WTC11 (cell line): Measurements from ENCODE around the gene FER. TPM values are rescaled to one million over a fixed set of nuclear protein-coding genes. Genes with fewer than 3 reads are reported as not detected.
"Not testable (repeated sequence)": the region's sequence is repeated elsewhere in the genome, so short reads cannot be mapped to it uniquely, and the experiment has no call there.

Experiments used
- ATAC-seq: fragments of 200-7000 bp; cut with Tn5 transposase; 2 replicates; pipeline ENCODE4 v1.10.0; 2021; ENCODE audit warnings: mild to moderate bottlenecking, moderate library complexity
- CTCF ChIA-PET: fragments of 300-600 bp; sonication (Branson Sonifier 250); formaldehyde crosslinking; loops from one replicate; lab custom pipeline; 2021; ENCODE audit warnings: antibody characterized with exemption; lab: Charles Lee
- POLR2A ChIA-PET: fragments of 350-600 bp; sonication (Branson Sonifier 250); formaldehyde crosslinking; loops from one replicate; lab custom pipeline; 2021; ENCODE audit warnings: antibody characterized with exemption; lab: Charles Lee
- DNase-seq: peaks from one replicate; pipeline ENCODE4 v3.0.0; 2021; ENCODE audit warnings: low spot score
- H3K27ac Mint-ChIP-seq: 2 replicates; pipeline ENCODE4 v1.8.0; 2021; ENCODE audit warnings: mixed read lengths
- H3K27me3 Mint-ChIP-seq: 2 replicates; pipeline ENCODE4 v1.8.0; 2021; ENCODE audit warnings: low read depth, mild to moderate bottlenecking, moderate library complexity, mixed read lengths
- H3K36me3 Mint-ChIP-seq: 2 replicates; pipeline ENCODE4 v1.8.0; 2021; ENCODE audit warnings: mixed read lengths
- H3K4me1 Mint-ChIP-seq: 2 replicates; pipeline ENCODE4 v1.8.0; 2022; ENCODE audit warnings: mixed read lengths
- H3K4me3 Mint-ChIP-seq: 2 replicates; pipeline ENCODE4 v1.8.0; 2021; ENCODE audit warnings: mild to moderate bottlenecking, moderate library complexity, mixed read lengths
- H3K9me3 Mint-ChIP-seq: 2 replicates; pipeline ENCODE4 v1.8.0; 2021; ENCODE audit warnings: mixed read lengths
- NFE2L1 ChIP-seq: sonication (generic); formaldehyde crosslinking; IDR thresholded peaks from 2 replicates; pipeline ENCODE4 v1.8.1; 2023; ENCODE audit warnings: missing genetic modification reagents
- NR1H2 ChIP-seq: sonication (generic); formaldehyde crosslinking; IDR thresholded peaks from 2 replicates; pipeline ENCODE4 v1.9.0; 2021; ENCODE audit warnings: mild to moderate bottlenecking, moderate library complexity, missing genetic modification reagents
- SOX15 ChIP-seq: fragments of 250-450 bp; sonication (Bioruptor Pico); IDR thresholded peaks from 2 replicates; pipeline ENCODE4 v1.9.0; 2021; ENCODE audit warnings: mild to moderate bottlenecking
- TEAD4 ChIP-seq: sonication (generic); formaldehyde crosslinking; IDR thresholded peaks from 2 replicates; pipeline ENCODE4 v1.8.0; 2022; ENCODE audit warnings: mild to moderate bottlenecking, missing genetic modification reagents
- ZNF317 ChIP-seq: sonication (generic); formaldehyde crosslinking; IDR thresholded peaks from 2 replicates; pipeline ENCODE4 v1.8.1; 2023; ENCODE audit warnings: low read depth, mild to moderate bottlenecking, moderate library complexity, missing genetic modification reagents, borderline replicate concordance
- total RNA-seq: library from RNA; stranded (reverse); gene quantifications from 3 replicates; pipeline ENCODE4 v1.2.3, GENCODE V29; 2021
- TF ChIP-seq, protein P1 (sequence below): sonication (generic); formaldehyde crosslinking; conservative IDR thresholded peaks from 2 replicates; pipeline ENCODE4 v1.8.1; 2023; ENCODE audit warnings: mild to moderate bottlenecking, low read depth, missing genetic modification reagents, moderate library complexity
- TF ChIP-seq, protein P2 (sequence below): sonication (generic); formaldehyde crosslinking; IDR thresholded peaks from 2 replicates; pipeline ENCODE4 v1.8.0; 2023; ENCODE audit warnings: missing genetic modification reagents, mild to moderate bottlenecking, borderline replicate concordance
- TF ChIP-seq, protein P3 (sequence below): sonication (generic); formaldehyde crosslinking; IDR thresholded peaks from 2 replicates; pipeline ENCODE4 v1.8.1; 2022; ENCODE audit warnings: low read depth, mild to moderate bottlenecking, moderate library complexity, missing genetic modification reagents, borderline replicate concordance
- TF ChIP-seq, protein P4 (sequence below): sonication (generic); formaldehyde crosslinking; IDR thresholded peaks from 2 replicates; pipeline ENCODE4 v1.8.1; 2022; ENCODE audit warnings: mild to moderate bottlenecking, moderate library complexity, missing genetic modification reagents
- TF ChIP-seq, protein P5 (sequence below): sonication (generic); formaldehyde crosslinking; IDR thresholded peaks from 2 replicates; pipeline ENCODE4 v1.8.0; 2022; ENCODE audit warnings: mild to moderate bottlenecking, missing genetic modification reagents

Gene FER
- total RNA-seq, 1 experiment from 2014 or later = 13.8 TPM

DNA sequence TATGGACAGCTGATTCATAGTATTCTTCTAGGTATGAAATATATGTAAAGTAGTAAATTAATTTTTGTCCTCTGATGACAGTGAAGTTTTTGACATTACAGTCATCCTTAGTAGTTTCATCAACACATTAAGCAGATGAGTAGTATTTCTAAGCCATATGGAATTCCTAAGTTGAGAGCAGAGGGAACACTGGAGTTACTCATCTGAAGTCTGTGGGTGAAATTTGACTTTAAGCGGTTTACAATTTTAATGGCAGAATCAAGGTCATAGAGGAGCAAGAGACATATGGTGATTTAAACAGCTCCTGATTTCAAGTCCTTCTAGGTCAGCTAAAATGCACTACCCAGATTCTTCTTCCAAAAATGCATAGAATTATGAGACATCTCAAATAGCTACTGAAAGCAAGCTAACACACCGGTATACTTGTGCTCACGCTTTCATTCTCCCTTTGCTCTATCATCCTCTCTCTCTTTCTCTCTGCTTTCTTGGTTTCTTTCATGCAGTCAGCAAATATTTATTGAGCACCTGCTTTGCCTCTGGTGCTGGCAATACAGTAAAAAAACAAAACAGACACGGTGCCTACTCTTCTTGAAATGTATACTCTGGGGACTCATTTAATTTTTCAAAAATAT is 235.9 kb downstream of the FER start:
- ATAC-seq (no peak), DNase-seq (no peak)
- H3K4me3 Mint-ChIP-seq = no peak overlapping the region
- TF ChIP-seq, protein P1, sequence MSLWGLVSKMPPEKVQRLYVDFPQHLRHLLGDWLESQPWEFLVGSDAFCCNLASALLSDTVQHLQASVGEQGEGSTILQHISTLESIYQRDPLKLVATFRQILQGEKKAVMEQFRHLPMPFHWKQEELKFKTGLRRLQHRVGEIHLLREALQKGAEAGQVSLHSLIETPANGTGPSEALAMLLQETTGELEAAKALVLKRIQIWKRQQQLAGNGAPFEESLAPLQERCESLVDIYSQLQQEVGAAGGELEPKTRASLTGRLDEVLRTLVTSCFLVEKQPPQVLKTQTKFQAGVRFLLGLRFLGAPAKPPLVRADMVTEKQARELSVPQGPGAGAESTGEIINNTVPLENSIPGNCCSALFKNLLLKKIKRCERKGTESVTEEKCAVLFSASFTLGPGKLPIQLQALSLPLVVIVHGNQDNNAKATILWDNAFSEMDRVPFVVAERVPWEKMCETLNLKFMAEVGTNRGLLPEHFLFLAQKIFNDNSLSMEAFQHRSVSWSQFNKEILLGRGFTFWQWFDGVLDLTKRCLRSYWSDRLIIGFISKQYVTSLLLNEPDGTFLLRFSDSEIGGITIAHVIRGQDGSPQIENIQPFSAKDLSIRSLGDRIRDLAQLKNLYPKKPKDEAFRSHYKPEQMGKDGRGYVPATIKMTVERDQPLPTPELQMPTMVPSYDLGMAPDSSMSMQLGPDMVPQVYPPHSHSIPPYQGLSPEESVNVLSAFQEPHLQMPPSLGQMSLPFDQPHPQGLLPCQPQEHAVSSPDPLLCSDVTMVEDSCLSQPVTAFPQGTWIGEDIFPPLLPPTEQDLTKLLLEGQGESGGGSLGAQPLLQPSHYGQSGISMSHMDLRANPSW (CRISPR knock-in tag) = no peak
- TF ChIP-seq SOX15 = no peak
- H3K27me3 Mint-ChIP-seq = no peaks in the 10 kb centered on the region
- H3K4me1 Mint-ChIP-seq = peaks cover 11% of the 10 kb centered on the region
- CTCF ChIA-PET = no interaction called here
- H3K27ac Mint-ChIP-seq = no peak overlapping the region
- POLR2A ChIA-PET = no interaction called here
- H3K36me3 Mint-ChIP-seq = peaks cover 18% of the 10 kb centered on the region
- H3K9me3 Mint-ChIP-seq = peaks cover 17% of the 10 kb centered on the region

DNA sequence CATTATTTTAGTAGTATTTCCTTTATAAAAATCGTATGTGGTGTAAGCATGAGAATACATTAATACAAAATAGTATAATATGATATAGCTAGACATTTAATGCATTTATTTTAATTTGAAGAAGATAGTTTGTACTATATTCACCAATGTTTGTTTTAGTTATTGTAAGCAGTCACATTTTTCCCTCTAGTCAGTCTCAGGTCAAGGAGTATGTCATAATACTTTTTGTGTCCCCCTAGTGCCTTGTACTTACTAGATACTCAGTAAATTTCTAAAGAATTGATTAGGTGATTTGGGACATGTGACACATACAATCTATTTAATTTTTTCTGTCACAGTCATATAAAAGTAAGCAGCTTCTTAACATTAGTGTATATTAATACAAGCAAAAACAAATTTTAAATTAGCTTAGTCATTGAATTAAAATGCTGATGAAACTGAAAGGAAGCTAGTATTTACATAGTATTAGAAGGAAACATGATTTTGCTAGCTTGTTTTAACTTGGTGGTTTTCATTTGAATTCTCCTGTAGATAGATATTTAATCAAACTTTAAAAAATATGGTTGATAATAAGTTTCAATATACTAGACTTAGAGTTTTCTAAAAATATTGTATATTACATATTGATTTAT is 242.2 kb downstream of the FER start:
- CTCF ChIA-PET = no interaction called here

DNA sequence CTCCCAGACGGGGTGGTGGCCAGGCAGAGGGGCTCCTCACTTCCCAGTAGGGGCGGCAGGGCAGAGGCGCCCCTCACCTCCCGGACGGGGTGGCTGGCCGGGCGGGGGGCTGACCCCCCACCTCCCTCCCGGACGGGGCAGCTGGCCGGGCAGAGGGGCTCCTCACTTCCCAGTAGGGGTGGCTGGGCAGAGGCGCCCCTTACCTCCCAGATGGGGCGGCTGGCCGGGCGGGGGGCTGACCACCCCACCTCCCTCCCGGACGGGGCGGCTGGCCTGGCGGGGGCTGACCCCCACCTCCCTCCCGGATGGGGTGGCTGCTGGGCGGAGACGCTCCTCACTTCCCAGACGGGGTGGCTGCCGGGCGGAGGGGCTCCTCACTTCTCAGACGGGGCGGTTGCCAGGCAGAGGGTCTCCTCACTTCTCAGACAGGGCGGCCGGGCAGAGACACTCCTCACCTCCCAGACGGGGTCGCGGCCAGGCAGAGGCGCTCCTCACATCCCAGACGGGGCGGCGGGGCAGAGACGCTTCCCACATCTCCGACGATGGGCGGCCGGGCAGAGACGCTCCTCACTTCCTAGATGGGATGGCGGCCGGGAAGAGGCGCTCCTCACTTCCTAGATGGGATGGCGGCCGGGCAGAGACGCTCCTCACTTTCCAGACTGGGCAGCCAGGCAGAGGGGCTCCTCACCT is 244.8 kb downstream of the FER start:
- H3K27me3 Mint-ChIP-seq, H3K27ac Mint-ChIP-seq, CTCF ChIA-PET, H3K4me1 Mint-ChIP-seq, ATAC-seq, H3K4me3 Mint-ChIP-seq, DNase-seq, POLR2A ChIA-PET: not testable (repeated sequence)
- H3K9me3 Mint-ChIP-seq = peaks cover 39% of the 10 kb centered on the region
- peaks cover 45% of the 10 kb centered on the region for H3K36me3 Mint-ChIP-seq

More for the DNA sequence above, 242.2 kb downstream of the FER start:
- H3K9me3 Mint-ChIP-seq = peaks cover 31% of the 10 kb centered on the region
- no peak overlapping the region for H3K4me3 Mint-ChIP-seq
- H3K36me3 Mint-ChIP-seq = peaks cover 40% of the 10 kb centered on the region
- DNase-seq = no peak
- no peaks in the 10 kb centered on the region for H3K27me3 Mint-ChIP-seq
- H3K27ac Mint-ChIP-seq = no peak overlapping the region
- POLR2A ChIA-PET = interaction anchor here (0.6 kb wide), 1 partner anchor 314 kb away, joined by 3 read pairs; no protein-coding TSS in a partner anchor
- no peaks in the 10 kb centered on the region for H3K4me1 Mint-ChIP-seq
- ATAC-seq = no peak
- TF ChIP-seq, protein P2, sequence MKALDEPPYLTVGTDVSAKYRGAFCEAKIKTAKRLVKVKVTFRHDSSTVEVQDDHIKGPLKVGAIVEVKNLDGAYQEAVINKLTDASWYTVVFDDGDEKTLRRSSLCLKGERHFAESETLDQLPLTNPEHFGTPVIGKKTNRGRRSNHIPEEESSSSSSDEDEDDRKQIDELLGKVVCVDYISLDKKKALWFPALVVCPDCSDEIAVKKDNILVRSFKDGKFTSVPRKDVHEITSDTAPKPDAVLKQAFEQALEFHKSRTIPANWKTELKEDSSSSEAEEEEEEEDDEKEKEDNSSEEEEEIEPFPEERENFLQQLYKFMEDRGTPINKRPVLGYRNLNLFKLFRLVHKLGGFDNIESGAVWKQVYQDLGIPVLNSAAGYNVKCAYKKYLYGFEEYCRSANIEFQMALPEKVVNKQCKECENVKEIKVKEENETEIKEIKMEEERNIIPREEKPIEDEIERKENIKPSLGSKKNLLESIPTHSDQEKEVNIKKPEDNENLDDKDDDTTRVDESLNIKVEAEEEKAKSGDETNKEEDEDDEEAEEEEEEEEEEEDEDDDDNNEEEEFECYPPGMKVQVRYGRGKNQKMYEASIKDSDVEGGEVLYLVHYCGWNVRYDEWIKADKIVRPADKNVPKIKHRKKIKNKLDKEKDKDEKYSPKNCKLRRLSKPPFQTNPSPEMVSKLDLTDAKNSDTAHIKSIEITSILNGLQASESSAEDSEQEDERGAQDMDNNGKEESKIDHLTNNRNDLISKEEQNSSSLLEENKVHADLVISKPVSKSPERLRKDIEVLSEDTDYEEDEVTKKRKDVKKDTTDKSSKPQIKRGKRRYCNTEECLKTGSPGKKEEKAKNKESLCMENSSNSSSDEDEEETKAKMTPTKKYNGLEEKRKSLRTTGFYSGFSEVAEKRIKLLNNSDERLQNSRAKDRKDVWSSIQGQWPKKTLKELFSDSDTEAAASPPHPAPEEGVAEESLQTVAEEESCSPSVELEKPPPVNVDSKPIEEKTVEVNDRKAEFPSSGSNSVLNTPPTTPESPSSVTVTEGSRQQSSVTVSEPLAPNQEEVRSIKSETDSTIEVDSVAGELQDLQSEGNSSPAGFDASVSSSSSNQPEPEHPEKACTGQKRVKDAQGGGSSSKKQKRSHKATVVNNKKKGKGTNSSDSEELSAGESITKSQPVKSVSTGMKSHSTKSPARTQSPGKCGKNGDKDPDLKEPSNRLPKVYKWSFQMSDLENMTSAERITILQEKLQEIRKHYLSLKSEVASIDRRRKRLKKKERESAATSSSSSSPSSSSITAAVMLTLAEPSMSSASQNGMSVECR (CRISPR knock-in tag) = no peak
- no peak for TF ChIP-seq NR1H2 (CRISPR knock-in tag)
- TF ChIP-seq, protein P3, sequence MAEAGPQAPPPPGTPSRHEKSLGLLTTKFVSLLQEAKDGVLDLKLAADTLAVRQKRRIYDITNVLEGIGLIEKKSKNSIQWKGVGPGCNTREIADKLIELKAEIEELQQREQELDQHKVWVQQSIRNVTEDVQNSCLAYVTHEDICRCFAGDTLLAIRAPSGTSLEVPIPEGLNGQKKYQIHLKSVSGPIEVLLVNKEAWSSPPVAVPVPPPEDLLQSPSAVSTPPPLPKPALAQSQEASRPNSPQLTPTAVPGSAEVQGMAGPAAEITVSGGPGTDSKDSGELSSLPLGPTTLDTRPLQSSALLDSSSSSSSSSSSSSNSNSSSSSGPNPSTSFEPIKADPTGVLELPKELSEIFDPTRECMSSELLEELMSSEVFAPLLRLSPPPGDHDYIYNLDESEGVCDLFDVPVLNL (CRISPR knock-in tag) = no peak
- TF ChIP-seq, protein P4, sequence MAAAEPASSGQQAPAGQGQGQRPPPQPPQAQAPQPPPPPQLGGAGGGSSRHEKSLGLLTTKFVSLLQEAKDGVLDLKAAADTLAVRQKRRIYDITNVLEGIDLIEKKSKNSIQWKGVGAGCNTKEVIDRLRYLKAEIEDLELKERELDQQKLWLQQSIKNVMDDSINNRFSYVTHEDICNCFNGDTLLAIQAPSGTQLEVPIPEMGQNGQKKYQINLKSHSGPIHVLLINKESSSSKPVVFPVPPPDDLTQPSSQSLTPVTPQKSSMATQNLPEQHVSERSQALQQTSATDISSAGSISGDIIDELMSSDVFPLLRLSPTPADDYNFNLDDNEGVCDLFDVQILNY (CRISPR knock-in tag) = no peak
- TF ChIP-seq TEAD4 (CRISPR knock-in tag) = no peak
- no peak for TF ChIP-seq ZNF317 (CRISPR knock-in tag)
- TF ChIP-seq, protein P5, sequence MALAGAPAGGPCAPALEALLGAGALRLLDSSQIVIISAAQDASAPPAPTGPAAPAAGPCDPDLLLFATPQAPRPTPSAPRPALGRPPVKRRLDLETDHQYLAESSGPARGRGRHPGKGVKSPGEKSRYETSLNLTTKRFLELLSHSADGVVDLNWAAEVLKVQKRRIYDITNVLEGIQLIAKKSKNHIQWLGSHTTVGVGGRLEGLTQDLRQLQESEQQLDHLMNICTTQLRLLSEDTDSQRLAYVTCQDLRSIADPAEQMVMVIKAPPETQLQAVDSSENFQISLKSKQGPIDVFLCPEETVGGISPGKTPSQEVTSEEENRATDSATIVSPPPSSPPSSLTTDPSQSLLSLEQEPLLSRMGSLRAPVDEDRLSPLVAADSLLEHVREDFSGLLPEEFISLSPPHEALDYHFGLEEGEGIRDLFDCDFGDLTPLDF (CRISPR knock-in tag) = no peak
- TF ChIP-seq NFE2L1 (CRISPR knock-in tag) = no peak

DNA sequence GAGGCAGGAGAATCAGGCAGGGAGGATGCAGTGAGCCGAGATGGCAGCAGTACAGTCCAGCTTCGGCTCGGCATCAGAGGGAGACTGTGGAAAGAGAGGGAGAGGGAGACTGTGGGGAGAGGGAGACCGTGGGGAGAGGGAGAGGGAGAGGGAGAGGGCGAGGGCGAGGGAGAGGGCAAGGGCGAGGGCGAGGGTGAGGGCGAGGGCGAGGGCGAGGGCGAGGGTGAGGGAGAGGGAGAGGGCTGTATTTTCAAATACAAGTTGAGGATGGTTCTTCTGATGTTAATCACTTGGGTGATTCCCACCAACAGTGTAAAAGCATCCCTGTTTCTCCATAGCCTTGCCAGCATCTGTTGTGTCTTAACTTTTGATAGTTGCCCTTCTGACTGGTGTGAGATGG is 245.7 kb downstream of the FER start:
- H3K4me1 Mint-ChIP-seq, ATAC-seq, DNase-seq, POLR2A ChIA-PET, H3K27me3 Mint-ChIP-seq, H3K4me3 Mint-ChIP-seq, H3K27ac Mint-ChIP-seq, CTCF ChIA-PET: not testable (repeated sequence)
- Mint-ChIP-seq H3K9me3 (peaks cover 33% of the 10 kb centered on the region), H3K36me3 (peaks cover 38% of the 10 kb centered on the region)
